Measurements from ENCODE around the gene PPP2R2C. TPM values are rescaled to one million over a fixed set of nuclear protein-coding genes. Genes with fewer than 3 reads are reported as not detected.

PPP2R2C gene
- total RNA-seq, 2 experiments from 2014 or later: not detected

GRCh38 chr4:6322761-6323566 is 149.4 kb downstream of the PPP2R2C start:
- H3K9me3 Mint-ChIP-seq: no peaks in the 10 kb centered on the region
- no peak overlapping the region for H3K4me3 Mint-ChIP-seq
- no peak overlapping the region for H3K27ac Mint-ChIP-seq
- CTCF ChIA-PET: interaction anchor here (1.0 to 3.9 kb wide), 2 partner anchors 10 to 113 kb away, joined by 3 to 14 read pairs; no protein-coding TSS in a partner anchor
- no peak for DNase-seq
- H3K36me3 Mint-ChIP-seq (ENCODE audit: low read depth): no peaks in the 10 kb centered on the region
- H3K4me1 Mint-ChIP-seq: peaks cover 18% of the 10 kb centered on the region
- POLR2A ChIA-PET: no interaction called here
- peaks cover 30% of the 10 kb centered on the region for H3K27me3 Mint-ChIP-seq

GRCh38 chr4:6322067-6322760 is 150.2 kb downstream of the PPP2R2C start:
- H3K4me1 Mint-ChIP-seq: peaks cover 18% of the 10 kb centered on the region
- DNase-seq: no peak
- H3K4me3 Mint-ChIP-seq: no peak overlapping the region
- no peak overlapping the region for H3K27ac Mint-ChIP-seq
- CTCF ChIA-PET: interaction anchor here (1.0 to 3.9 kb wide), 2 partner anchors 10 to 112 kb away, joined by 3 to 14 read pairs; no protein-coding TSS in a partner anchor
- peaks cover 28% of the 10 kb centered on the region for H3K27me3 Mint-ChIP-seq
- H3K9me3 Mint-ChIP-seq: no peaks in the 10 kb centered on the region
- POLR2A ChIA-PET: no interaction called here
- H3K36me3 Mint-ChIP-seq (ENCODE audit: low read depth): no peaks in the 10 kb centered on the region

- POLR2A ChIA-PET: no interaction called here
- no peak for DNase-seq
- Mint-ChIP-seq H3K27ac (no peak overlapping the region), H3K4me1 (peaks cover 18% of the 10 kb centered on the region), H3K4me3 (no peak overlapping the region), H3K9me3 (no peaks in the 10 kb centered on the region), H3K36me3 (ENCODE audit: low read depth) (no peaks in the 10 kb centered on the region), H3K27me3 (peaks cover 30% of the 10 kb centered on the region)
- CTCF ChIA-PET: interaction anchor here (3.9 kb wide), 1 partner anchor 11 kb away, joined by 14 read pairs; no protein-coding TSS in a partner anchor
These were observed 151.1 kb downstream of the PPP2R2C start for GRCh38 chr4:6321361-6321760.

GRCh38 chr4:6320663-6321062 is 151.8 kb downstream of the PPP2R2C start:
- no peak for DNase-seq
- H3K36me3 Mint-ChIP-seq (ENCODE audit: low read depth): no peaks in the 10 kb centered on the region
- peaks cover 18% of the 10 kb centered on the region for H3K4me1 Mint-ChIP-seq
- H3K27me3 Mint-ChIP-seq: peaks cover 27% of the 10 kb centered on the region
- CTCF ChIA-PET: interaction anchor here (1.3 to 1.6 kb wide), 2 partner anchors 10 to 322 kb away, joined by 4 to 5 read pairs; no protein-coding TSS in a partner anchor
- H3K27ac Mint-ChIP-seq: no peak overlapping the region
- POLR2A ChIA-PET: no interaction called here
- H3K4me3 Mint-ChIP-seq: no peak overlapping the region
- no peaks in the 10 kb centered on the region for H3K9me3 Mint-ChIP-seq

GRCh38 chr4:6319530-6320150 is 152.8 kb downstream of the PPP2R2C start:
- DNase-seq: no peak
- peaks cover 27% of the 10 kb centered on the region for H3K27me3 Mint-ChIP-seq
- ChIA-PET CTCF (interaction anchor here (1.0 to 1.6 kb wide), 3 partner anchors 11 to 321 kb away, joined by 3 to 5 read pairs (median 4); no protein-coding TSS in a partner anchor), POLR2A (no interaction called here)
- H3K27ac Mint-ChIP-seq: no peak overlapping the region
- no peaks in the 10 kb centered on the region for H3K9me3 Mint-ChIP-seq
- no peak overlapping the region for H3K4me3 Mint-ChIP-seq
- H3K4me1 Mint-ChIP-seq: peaks cover 13% of the 10 kb centered on the region
- no peaks in the 10 kb centered on the region for H3K36me3 Mint-ChIP-seq (ENCODE audit: low read depth)

GRCh38 chr4:6318206-6318605 is 154.2 kb downstream of the PPP2R2C start:
- Mint-ChIP-seq H3K27me3 (peaks cover 16% of the 10 kb centered on the region), H3K4me1 (peaks cover 9% of the 10 kb centered on the region), H3K9me3 (no peaks in the 10 kb centered on the region), H3K36me3 (ENCODE audit: low read depth) (no peaks in the 10 kb centered on the region), H3K27ac (no peak overlapping the region), H3K4me3 (no peak overlapping the region)
- POLR2A ChIA-PET: no interaction called here
- CTCF ChIA-PET: interaction anchor here (0.9 kb wide), 1 partner anchor 9 kb away, joined by 4 read pairs; no protein-coding TSS in a partner anchor
- DNase-seq: no peak

GRCh38 chr4:6316461-6317003 is 155.9 kb downstream of the PPP2R2C start:
- peaks cover 4% of the 10 kb centered on the region for H3K4me1 Mint-ChIP-seq
- no peak overlapping the region for H3K27ac Mint-ChIP-seq
- no peaks in the 10 kb centered on the region for H3K9me3 Mint-ChIP-seq
- no peak overlapping the region for H3K4me3 Mint-ChIP-seq
- CTCF ChIA-PET: interaction anchor here (1.3 to 3.0 kb wide), 4 partner anchors 11 to 65 kb away, joined by 3 to 7 read pairs (median 6); no protein-coding TSS in a partner anchor
- no peak for DNase-seq
- peaks cover 6% of the 10 kb centered on the region for H3K27me3 Mint-ChIP-seq
- POLR2A ChIA-PET: no interaction called here
- no peaks in the 10 kb centered on the region for H3K36me3 Mint-ChIP-seq (ENCODE audit: low read depth)

- Mint-ChIP-seq H3K4me1 (no peaks in the 10 kb centered on the region), H3K27ac (no peak overlapping the region), H3K9me3 (no peaks in the 10 kb centered on the region), H3K27me3 (peaks cover 24% of the 10 kb centered on the region), H3K4me3 (no peak overlapping the region), H3K36me3 (ENCODE audit: low read depth) (no peaks in the 10 kb centered on the region)
- POLR2A ChIA-PET: no interaction called here
- no peak for DNase-seq
- CTCF ChIA-PET: no interaction called here
These were observed 159.2 kb downstream of the PPP2R2C start for GRCh38 chr4:6313216-6313615.

GRCh38 chr4:6309777-6310176 is 162.6 kb downstream of the PPP2R2C start:
- Mint-ChIP-seq H3K9me3 (no peaks in the 10 kb centered on the region), H3K4me3 (no peak overlapping the region), H3K4me1 (no peaks in the 10 kb centered on the region), H3K27me3 (peaks cover 42% of the 10 kb centered on the region), H3K27ac (no peak overlapping the region), H3K36me3 (ENCODE audit: low read depth) (no peaks in the 10 kb centered on the region)
- ChIA-PET CTCF (no interaction called here), POLR2A (no interaction called here)
- no peak for DNase-seq

- ChIA-PET CTCF (interaction anchor here (0.8 to 1.4 kb wide), 3 partner anchors 18 to 327 kb away, joined by 3 to 5 read pairs (median 3); no protein-coding TSS in a partner anchor), POLR2A (no interaction called here)
- H3K27ac Mint-ChIP-seq: no peak overlapping the region
- H3K4me3 Mint-ChIP-seq: no peak overlapping the region
- no peaks in the 10 kb centered on the region for H3K36me3 Mint-ChIP-seq (ENCODE audit: low read depth)
- no peaks in the 10 kb centered on the region for H3K4me1 Mint-ChIP-seq
- H3K27me3 Mint-ChIP-seq: peaks cover 42% of the 10 kb centered on the region
- H3K9me3 Mint-ChIP-seq: no peaks in the 10 kb centered on the region
- DNase-seq: no peak
These were observed 163.3 kb downstream of the PPP2R2C start for GRCh38 chr4:6308899-6309643.

GRCh38 chr4:6307891-6308290 is 164.5 kb downstream of the PPP2R2C start:
- Mint-ChIP-seq H3K4me1 (no peaks in the 10 kb centered on the region), H3K36me3 (ENCODE audit: low read depth) (no peaks in the 10 kb centered on the region), H3K27me3 (peaks cover 42% of the 10 kb centered on the region), H3K4me3 (no peak overlapping the region), H3K9me3 (no peaks in the 10 kb centered on the region), H3K27ac (no peak overlapping the region)
- ChIA-PET POLR2A (no interaction called here), CTCF (interaction anchor here (1.4 kb wide), 2 partner anchors 19 to 24 kb away, joined by 3 to 5 read pairs; no protein-coding TSS in a partner anchor)
- DNase-seq: no peak

- Mint-ChIP-seq H3K9me3 (no peaks in the 10 kb centered on the region), H3K27me3 (peaks cover 42% of the 10 kb centered on the region), H3K36me3 (ENCODE audit: low read depth) (no peaks in the 10 kb centered on the region), H3K4me3 (no peak overlapping the region), H3K27ac (no peak overlapping the region), H3K4me1 (no peaks in the 10 kb centered on the region)
- ChIA-PET POLR2A (no interaction called here), CTCF (no interaction called here)
- no peak for DNase-seq
These were observed 165.2 kb downstream of the PPP2R2C start for GRCh38 chr4:6307230-6307629.

Measured in activated CD4-positive, alpha-beta T cell treated with anti-CD3 and anti-CD28 coated beads, Interleukin-2, amount 10 ng/mL, durations not matched to agents 7 days and 5 days (primary cell).